HG03469 (cell line): ENCODE results near the gene SLC6A17.

Source experiments
- ATAC-seq: cut with Tn5 transposase; IDR thresholded peaks from one replicate; pipeline ENCODE4 v1.9.1; 2021; ENCODE audit warnings: mild to moderate bottlenecking, moderate library complexity, moderate number of reproducible peaks; ENCODE audit not compliant: unreplicated experiment

Gene SLC6A17

GRCh38 chr1:110216844-110217444 is 66.7 kb downstream of the SLC6A17 start:
- no peak for ATAC-seq

DNA sequence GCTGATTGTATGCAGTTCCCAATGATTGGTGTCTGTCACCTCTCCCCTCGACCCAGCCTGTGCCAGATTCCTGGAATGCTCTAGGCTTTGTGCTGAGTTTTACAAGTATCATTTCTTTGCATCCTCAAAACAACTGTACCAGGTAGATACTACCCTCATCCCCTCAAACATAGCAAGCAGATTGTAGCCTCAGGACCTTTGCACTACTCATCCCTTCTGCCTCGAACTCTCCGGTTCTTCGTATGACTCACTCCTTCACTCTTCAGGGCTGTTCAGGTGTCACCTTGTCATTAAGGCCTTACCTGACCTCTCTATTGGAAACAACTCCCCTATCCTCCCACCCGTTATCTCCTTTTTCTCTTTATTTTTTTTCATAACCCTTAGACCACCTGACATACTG is 67.8 kb downstream of the SLC6A17 start:
- ATAC-seq: no peak

- ATAC-seq: no peak
Measured at GRCh38 chr1:110218739-110219138, 68.4 kb downstream of the SLC6A17 start.

DNA sequence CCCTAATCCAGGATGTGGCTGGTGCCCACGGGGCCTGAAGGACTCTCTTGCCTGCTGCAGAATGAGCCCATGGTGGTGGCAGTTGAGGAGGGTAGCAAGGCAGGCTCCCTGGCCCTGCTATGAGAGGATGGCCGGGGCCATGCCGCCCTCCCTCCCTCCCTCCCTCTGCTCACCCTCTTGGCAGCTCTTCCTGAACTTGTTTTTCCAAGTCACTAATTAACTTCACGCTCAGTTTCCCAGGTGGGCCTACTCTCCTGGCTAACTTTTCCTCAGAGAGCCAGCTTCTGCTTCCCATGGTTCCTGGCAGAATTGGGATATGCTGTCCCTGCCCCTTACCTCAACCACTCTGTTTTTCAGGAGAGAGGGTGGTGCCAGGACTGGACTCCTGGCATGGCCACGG is 70.0 kb downstream of the SLC6A17 start:
- no peak for ATAC-seq

DNA sequence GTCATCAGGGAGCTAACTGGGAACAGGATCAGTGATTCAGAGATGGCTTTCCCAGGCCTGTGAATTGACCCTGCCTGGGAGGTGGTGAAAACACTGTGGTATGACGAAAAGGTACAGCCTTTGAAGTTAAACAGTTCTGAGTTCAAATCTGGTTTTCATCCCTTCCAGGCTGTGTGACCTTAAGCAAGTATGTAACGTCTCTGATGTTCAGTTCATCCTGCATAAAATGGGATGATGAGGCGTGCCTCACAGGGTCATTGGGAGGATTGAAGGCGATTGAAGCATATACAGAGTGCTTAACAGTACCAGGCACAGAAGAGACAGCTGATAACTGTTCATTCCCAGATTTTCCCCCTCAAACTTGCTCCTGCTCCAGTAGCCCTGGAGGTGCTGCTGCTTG is 70.8 kb downstream of the SLC6A17 start:
- ATAC-seq: no peak

DNA sequence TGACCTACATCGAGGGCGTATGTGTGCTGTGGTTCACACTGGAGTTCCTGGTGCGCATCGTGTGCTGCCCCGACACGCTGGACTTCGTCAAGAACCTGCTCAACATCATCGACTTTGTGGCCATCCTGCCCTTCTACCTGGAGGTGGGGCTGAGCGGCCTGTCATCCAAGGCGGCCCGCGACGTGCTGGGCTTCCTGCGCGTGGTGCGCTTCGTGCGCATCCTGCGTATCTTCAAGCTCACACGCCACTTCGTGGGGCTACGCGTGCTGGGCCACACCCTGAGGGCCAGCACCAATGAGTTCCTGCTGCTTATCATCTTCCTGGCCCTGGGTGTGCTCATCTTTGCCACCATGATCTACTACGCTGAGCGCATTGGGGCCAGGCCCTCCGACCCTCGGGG is 72.8 kb downstream of the SLC6A17 start:
- ATAC-seq: no peak

- no peak for ATAC-seq
Measured at GRCh38 chr1:110223581-110223980, 73.3 kb downstream of the SLC6A17 start.

DNA sequence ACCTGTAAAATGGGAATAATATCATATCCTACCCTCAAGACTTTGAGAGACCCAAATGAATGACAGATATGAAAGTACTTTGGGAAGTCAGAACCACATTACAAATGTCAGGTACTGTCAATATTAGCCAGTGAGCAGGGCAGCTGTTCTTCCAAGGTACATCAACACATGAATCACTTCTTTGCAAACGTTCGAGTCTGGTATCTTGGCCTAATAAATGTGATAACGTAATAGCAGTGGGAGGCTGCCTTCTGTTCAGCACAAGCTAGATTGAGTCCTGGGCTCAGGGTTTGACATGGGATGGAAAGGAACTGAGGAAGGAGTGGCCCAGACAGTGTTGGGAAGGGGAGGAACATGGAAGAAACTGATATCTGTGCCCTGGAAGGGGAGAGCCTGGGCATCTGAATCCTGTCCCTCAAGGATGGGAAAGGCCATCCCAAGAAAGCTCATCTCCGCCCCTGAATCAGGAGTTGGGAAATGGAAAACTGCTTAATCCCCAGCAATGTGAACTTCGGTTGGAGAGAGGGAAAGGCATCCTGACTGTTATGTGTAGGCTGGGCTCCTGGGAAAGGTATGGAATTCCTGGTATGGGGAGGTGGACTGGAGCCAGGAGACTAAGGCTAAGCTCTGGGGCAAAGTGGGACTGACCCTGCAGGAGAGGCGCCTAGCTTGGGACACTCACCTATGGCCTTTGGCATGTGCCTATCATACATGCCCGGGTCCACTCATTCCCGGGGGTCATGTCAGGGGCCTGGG is 74.1 kb downstream of the SLC6A17 start:
- no peak for ATAC-seq

DNA sequence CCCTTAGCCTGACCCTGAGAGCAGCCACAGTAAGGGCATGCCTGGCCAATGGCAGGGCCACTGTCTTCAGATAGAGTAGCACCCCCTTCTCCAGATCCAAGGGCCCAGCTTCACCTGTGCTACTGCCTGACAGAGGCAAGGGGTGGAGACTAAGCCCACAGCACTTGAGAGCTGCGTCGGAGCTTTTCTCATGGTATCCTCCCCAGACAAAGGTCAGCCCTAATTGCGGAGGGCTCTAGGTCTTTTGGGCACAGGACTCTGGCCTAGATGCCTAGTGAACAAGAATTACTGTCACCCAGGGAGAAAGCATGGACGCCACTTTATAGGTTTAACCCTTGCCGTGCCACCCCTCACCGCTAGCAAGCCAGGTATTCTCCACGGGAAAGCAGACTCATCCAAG is 74.9 kb downstream of the SLC6A17 start:
- no peak for ATAC-seq

DNA sequence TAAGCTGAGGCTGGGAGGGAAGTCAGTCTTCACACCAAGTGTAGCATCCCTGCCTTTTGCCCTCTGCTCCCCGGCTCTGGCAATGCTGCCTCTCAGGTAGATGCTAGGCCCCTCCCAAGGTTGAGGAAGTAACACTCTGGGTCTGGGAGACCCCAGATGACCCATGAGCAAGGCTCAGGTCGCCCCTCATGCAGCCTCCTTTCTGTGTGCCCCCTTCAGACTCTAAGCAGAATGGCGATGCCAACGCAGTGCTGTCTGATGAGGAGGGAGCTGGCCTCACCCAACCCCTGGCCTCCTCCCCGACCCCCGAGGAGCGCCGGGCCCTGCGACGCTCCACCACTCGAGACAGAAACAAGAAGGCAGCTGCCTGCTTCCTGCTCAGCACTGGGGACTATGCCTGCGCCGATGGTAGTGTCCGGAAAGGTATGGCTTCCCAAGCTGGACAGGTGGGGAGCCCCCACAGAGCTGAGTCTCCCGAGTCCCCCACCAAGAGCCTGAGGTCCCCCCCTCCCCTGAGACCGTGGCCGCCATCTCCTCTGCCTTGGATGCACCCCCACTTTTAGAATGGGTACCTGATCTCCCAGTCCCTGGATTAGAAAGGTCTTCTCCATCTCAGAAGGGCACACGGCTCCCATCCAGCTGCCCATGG is 75.6 kb downstream of the SLC6A17 start:
- no peak for ATAC-seq

DNA sequence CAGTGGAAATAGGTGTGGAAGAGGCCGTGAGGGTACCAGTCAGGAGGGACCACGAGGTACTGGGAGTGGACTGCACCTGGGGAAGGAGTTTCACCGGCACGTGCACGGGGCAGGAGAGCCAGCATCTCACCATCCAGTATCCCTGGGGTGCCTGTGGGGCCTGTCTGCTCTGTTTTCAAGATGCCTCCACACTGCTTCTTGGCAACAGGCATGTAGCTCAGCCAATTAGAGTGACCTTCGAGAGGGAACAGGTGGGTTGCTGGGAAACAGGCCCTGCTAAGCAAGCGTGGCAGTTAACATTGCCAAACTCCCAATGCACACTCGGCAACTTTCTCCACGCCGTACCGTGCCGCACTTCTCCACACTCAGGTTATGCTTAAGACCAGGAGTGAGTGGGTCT is 77.5 kb downstream of the SLC6A17 start:
- ATAC-seq: no peak

DNA sequence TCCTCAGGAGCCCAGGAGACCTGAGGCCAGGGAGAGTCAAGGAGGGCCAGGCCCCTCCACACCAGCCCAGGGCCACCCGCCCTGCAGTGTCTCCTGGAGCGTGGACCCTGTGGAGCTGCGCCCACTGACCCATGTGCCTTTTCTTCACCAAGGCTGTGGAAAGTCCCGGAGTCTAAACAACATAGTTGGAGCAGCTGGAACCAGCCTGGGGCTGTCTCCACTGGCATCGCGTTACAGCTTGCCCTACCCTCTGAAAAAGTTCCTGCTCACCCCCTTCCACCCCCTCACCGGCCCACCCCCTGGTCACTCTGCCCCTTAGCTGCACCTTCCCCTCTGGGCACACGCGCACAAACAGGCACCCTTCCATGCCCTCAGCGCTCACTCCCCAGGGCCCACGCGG is 78.1 kb downstream of the SLC6A17 start:
- ATAC-seq: no peak

DNA sequence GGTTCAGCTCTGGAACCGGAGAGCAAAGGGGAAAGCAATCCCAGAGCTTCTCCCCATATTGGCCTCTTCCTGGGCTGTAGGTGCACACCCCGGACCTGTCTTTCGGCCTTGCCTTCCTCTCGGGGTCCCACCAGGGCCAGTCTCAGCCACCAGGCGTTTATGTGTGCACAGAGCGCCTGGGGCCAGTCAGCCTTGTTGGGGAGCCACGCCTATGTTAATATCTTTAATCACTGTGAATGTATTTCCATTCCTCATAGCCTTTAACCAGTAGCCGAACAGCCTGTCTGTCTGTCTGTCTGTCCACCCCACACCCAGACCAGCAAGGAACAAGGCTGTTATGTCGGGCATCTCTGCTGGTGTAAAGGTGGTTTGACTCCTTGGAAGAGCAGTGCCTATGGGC is 78.6 kb downstream of the SLC6A17 start:
- ATAC-seq: no peak

- ATAC-seq: no peak
Measured at GRCh38 chr1:110229348-110230001, 79.2 kb downstream of the SLC6A17 start.

- ATAC-seq: no peak
Measured at GRCh38 chr1:110230381-110231199, 80.3 kb downstream of the SLC6A17 start.

DNA sequence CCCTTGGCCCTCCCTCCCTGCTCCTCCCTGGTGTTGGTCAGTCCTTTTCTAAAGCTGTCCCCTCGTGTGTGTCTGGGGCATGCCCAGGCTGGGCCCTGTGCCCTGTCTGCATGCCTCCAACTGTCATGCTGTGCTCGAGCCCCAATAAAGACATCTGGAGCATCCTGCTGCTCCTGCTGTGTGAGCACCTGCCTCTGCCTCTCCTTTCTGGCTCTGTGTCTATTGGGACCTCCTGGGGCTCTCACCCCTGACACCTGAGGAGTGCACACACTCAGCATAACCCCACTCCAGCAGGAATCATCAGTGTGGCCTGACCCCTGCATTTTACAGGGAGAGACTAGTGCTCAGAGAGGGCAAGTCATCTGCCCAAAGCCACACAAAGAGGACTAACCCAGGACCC is 83.6 kb downstream of the SLC6A17 start:
- no peak for ATAC-seq

DNA sequence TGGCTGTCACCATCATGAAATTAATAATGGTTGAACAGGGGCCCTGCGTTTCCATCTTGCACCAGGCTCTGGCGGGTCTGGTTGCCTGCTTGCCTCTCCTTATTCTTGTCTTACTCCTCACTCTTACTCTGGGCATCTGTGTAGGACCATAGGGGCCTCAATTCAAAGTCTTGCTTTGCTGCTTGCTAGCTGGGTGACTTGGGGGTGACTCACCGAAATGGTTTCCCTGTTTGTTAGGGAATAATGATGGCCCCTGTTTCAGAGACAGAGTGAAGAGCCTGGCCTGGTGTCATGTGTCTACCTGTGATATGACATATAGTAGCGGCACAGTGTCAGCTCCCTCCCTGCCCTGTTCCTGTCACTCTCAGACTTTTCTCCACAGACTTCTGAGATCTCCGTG is 84.4 kb downstream of the SLC6A17 start:
- no peak for ATAC-seq

DNA sequence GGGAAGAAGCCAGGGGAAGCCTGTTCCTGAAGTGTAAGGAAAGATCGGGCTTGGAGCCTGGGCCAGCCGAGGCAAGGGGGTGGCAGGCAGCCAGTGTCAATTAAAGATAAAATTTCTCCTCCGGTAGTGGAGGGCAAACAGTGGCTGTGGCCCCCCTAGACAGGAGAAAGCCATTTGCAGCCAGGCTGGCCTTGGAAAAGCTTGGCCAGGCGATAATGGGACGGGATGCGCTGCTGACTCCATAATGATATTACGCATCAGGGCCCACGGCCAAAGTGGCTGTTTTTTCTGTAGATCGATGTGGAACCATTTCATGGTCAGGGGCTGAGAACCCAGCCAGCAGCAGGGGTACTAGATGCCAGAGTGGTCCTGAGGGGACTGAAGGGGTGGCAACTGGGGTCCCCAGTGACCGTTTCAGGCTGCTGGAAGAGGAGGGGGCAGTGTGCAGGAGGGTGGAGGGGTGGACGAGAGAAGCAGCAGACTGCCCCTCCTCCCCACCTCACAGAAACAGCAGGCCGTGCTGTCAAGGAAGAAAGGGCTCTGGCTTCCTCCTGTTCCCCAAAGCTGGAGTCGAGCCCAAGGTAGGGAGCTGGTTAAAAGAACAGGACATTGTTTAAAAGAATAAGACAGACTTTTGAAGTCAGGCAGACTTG is 85.0 kb downstream of the SLC6A17 start:
- ATAC-seq: no peak

DNA sequence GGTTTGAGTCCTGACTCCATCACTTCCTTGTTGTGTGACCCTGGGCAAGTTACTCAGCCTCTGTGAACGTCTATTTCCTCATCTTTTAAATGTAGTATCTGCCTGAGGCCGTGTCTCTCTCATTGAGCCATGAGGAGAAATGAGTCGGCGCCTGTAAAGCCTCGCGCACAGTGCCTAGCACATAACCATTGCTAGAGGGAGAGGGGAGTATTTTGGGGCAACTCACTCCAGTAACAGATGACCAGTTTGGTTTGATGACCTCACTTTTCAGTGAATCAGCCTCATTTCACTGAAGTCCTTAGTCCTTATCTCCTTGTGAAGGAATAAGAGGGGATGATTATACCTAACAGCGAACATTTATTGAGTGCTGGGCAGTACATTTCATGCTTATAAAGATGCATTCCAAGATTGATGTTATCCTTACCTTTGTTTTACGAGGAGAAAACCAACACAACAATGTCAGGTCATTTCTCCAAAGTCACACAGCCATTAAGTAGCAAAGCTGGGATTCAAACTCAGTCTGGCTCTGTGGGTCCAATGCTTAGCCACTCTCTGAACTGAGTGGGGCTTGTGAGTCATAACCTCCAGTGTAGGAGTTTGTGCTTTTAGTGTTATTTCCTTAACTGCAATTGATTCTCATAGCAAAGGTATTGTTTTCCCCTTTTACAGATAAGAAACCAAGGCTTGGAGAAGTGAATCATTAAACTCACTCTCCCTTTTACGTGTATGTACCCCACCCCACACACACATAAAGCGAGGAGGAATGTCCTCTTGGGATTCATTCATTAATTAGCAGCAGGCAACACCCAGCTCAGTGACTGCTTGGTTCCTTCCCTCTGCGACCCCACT is 85.8 kb downstream of the SLC6A17 start:
- ATAC-seq: no peak
